Sigmoid colon (tissue), 7 donors: Measurements from ENCODE around the gene RILPL2. TPM values are rescaled to one million over a fixed set of nuclear protein-coding genes. Genes with fewer than 3 reads are reported as not detected.
"Not testable (repeated sequence)": the region's sequence is repeated elsewhere in the genome, so short reads cannot be mapped to it uniquely, and the experiment has no call there.

Experiments used
- DNase-seq: peaks from one replicate; pipeline ENCODE4 v3.0.0-alpha.2; 2019
- H3K27ac ChIP-seq, 4 donors: fragments of 200-600 bp; sonication (generic); one replicate each; pipeline ENCODE4 v1.5.1; 2016 to 2019; ENCODE audit warnings: mild to moderate bottlenecking in 1 of 4
- H3K27me3 ChIP-seq, 3 donors: fragments of 200-600 bp; sonication (generic); one replicate each; pipeline ENCODE4 v1.5.1; 2019; ENCODE audit warnings: mild to moderate bottlenecking in 1 of 3
- H3K36me3 ChIP-seq, 4 donors: fragments of 200-600 bp; sonication (generic); one replicate each; pipeline ENCODE4 v1.5.1; 2016 to 2019
- H3K4me1 ChIP-seq, 4 donors: fragments of 200-600 bp; sonication (generic); one replicate each; pipeline ENCODE4 v1.5.1; 2017 to 2019
- H3K4me3 ChIP-seq, 4 donors: fragments of 200-600 bp; sonication (generic); one replicate each; pipeline ENCODE4 v1.5.1; 2017 to 2019; ENCODE audit warnings: mild to moderate bottlenecking in 2 of 4, moderate library complexity in 1 of 4
- H3K9me3 ChIP-seq, 4 donors: fragments of 200-600 bp in 3 of 4; sonication (generic) in 3 of 4; one replicate each; pipeline versions ENCODE4 v1.5.1 to v1.6.1; 2013 to 2019
- EP300 ChIP-seq, 4 donors: sonication (generic); formaldehyde crosslinking; IDR thresholded peaks; one replicate each; pipeline ENCODE4 v1.6.1; 2017; ENCODE audit warnings: antibody characterized with exemption in 4 of 4
- POLR2A ChIP-seq, 2 donors: fragments of 450-650 bp; IDR thresholded peaks; one replicate each; pipeline ENCODE4 v1.6.1; 2016; ENCODE audit warnings: antibody characterized with exemption in 2 of 2, mild to moderate bottlenecking in 2 of 2, moderate library complexity in 2 of 2
- POLR2AphosphoS5 ChIP-seq, 4 donors: sonication (generic); formaldehyde crosslinking; IDR thresholded peaks; one replicate each; pipeline ENCODE4 v1.6.1; 2017; ENCODE audit warnings: antibody characterized with exemption in 4 of 4
- WGBS, 2 donors: extraction: QIAGEN DNeasy Blood & Tissue Kit; methylation state at CpG; one replicate each; pipeline ENCODE4 v1.1.7; 2013; 5-methylcytosine and 5-hydroxymethylcytosine counted together
- intact Hi-C: fragments of 100-400 bp; cut with DNase I; formaldehyde crosslinking; loops from one replicate; pipeline ENCODE4 v1.15.1; 2023
- polyA plus RNA-seq, 3 donors: library from polyadenylated mRNA; stranded (reverse); fragments of 200-250 nt; gene quantifications; one replicate each; pipeline ENCODE4 v1.2.3, GENCODE V29; 2013
- total RNA-seq, 4 donors: library from RNA; depleted of rRNA; stranded (reverse); fragments of >200 nt; gene quantifications; one replicate each; pipeline ENCODE4 v1.1.0, GENCODE V29; 2016
- TF ChIP-seq, protein P1 (sequence below), 4 experiments: fragments of 450-650 bp in 3 of 4; fragments of 200-600 bp in 1 of 4; IDR thresholded peaks; one replicate each; pipeline ENCODE4 v1.5.1; 2016 to 2019; ENCODE audit warnings: antibody characterized with exemption in 4 of 4, mild to moderate bottlenecking in 3 of 4, moderate library complexity in 2 of 4
- donor health status: healthy with polysubstance abuse.
- donor health status: Bipolar disorder and iron deficiency.
- donor health status: healthy.

RILPL2 gene
- total and polyA plus RNA-seq, 7 donors, result 1.6 to 6.5 (median 6.0) TPM

DNA sequence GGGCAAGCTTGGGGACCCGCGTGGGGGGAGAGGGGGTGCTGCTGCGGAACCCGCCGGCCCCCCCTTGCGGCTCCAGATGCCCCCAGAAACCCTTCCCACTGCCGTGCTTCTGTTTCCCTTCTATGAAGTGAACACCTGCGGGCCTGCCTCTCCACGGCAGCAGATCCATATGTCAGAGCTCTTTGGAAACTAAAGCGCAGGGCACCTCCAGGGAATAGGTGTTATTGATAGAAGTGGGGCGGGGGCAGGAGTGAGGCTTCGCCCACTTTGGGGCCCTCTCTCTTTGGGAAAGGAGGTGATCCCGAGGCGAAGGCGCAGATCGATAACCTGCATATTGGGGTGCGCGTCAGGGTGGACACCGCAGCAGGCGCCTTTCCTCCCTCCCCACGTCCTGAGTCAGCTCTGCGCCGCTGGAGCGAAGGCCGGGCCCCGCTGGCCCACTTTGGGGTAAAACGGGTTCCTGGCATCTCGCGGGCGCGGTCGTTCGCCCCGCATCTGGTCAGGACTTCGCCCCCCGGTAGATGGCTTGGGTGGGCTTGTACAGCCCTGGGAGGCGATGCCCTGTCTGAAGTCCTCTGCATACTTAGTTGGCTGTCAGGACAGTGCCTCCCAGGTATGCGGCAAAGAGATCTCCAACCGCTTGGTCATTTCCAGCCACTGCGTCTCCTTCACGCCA lies 52.0 kb downstream of the RILPL2 start:
- TF ChIP-seq, protein P1, sequence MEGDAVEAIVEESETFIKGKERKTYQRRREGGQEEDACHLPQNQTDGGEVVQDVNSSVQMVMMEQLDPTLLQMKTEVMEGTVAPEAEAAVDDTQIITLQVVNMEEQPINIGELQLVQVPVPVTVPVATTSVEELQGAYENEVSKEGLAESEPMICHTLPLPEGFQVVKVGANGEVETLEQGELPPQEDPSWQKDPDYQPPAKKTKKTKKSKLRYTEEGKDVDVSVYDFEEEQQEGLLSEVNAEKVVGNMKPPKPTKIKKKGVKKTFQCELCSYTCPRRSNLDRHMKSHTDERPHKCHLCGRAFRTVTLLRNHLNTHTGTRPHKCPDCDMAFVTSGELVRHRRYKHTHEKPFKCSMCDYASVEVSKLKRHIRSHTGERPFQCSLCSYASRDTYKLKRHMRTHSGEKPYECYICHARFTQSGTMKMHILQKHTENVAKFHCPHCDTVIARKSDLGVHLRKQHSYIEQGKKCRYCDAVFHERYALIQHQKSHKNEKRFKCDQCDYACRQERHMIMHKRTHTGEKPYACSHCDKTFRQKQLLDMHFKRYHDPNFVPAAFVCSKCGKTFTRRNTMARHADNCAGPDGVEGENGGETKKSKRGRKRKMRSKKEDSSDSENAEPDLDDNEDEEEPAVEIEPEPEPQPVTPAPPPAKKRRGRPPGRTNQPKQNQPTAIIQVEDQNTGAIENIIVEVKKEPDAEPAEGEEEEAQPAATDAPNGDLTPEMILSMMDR (IDR thresholded peaks at IDR 0.05), result no peak
- TF ChIP-seq POLR2A (IDR thresholded peaks at IDR 0.05) (no peak), POLR2AphosphoS5 (IDR thresholded peaks at IDR 0.05) (no peak), EP300 (IDR thresholded peaks at IDR 0.05) (no peak)
- Histone ChIP-seq H3K4me3 (peak overlapping the region; percentile 65 to 94 (median 70)), H3K27me3 (no peaks in the 10 kb centered on the region), H3K27ac (peak overlapping the region; percentile 83 to 92 (median 84)), H3K4me1 (peaks cover 0 to 22% (median 17%) of the 10 kb centered on the region in 4 donors), H3K9me3 (no peaks in the 10 kb centered on the region), H3K36me3 (no peaks in the 10 kb centered on the region)
- 1 to 4% methylated on average over 41 of the region's 41 CpGs for WGBS, 2 donors
- intact Hi-C loops, result no loop called here
- DNase-seq, result peak; percentile 69

GRCh38 chr12:123382684-123383083 lies 53.8 kb downstream of the RILPL2 start:
- DNase-seq, result no peak
- Histone ChIP-seq H3K4me1 (peaks cover 0 to 15% (median 10%) of the 10 kb centered on the region in 4 donors), H3K27ac (no peak overlapping the region), H3K4me3 (peak overlapping the region in 1 of 4 donors; percentile 65), H3K36me3 (no peaks in the 10 kb centered on the region), H3K9me3 (no peaks in the 10 kb centered on the region), H3K27me3 (no peaks in the 10 kb centered on the region)
- WGBS, 2 donors, result 92 to 95% methylated on average over 14 of the region's 14 CpGs
- intact Hi-C loops, result loop anchor here (1.0 kb wide), 1 partner anchor 17 kb away; no protein-coding TSS in a partner anchor
- TF ChIP-seq POLR2AphosphoS5 (IDR thresholded peaks at IDR 0.05) (no peak), POLR2A (IDR thresholded peaks at IDR 0.05) (no peak), EP300 (IDR thresholded peaks at IDR 0.05) (no peak)
- TF ChIP-seq, protein P1 (IDR thresholded peaks at IDR 0.05), result no peak

DNA sequence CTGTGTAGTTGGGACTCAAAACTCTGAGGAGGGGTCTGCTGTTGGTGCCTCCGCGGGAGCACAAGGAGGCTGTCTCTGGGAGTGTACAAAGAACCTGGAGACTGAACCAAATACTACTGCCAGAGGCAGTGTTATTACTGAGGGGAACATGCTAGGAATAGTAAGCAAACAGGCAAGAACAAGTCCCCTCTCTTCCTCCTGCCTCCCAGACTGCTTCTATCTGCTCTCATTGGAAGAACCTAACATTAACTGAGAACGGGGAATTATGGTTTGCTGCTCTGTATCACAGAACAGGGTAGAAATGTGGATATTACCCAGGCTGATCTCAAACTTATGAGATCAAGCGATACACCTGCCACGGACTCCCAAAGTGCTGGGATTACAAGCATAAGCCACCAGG lies 57.1 kb downstream of the RILPL2 start:
- H3K36me3 ChIP-seq, result no peaks in the 10 kb centered on the region
- H3K27ac ChIP-seq, result no peak overlapping the region
- intact Hi-C loops, result no loop called here
- H3K4me3 ChIP-seq, result no peak overlapping the region
- DNase-seq, result no peak
- no peaks in the 10 kb centered on the region for H3K9me3 ChIP-seq
- H3K27me3 ChIP-seq, result no peaks in the 10 kb centered on the region
- TF ChIP-seq, protein P1 (IDR thresholded peaks at IDR 0.05), result no peak
- TF ChIP-seq POLR2A (IDR thresholded peaks at IDR 0.05) (no peak), EP300 (IDR thresholded peaks at IDR 0.05) (no peak), POLR2AphosphoS5 (IDR thresholded peaks at IDR 0.05) (no peak)
- peaks cover 0 to 3% (median 2%) of the 10 kb centered on the region in 4 donors for H3K4me1 ChIP-seq
- 91 to 93% methylated on average over 5 of the region's 5 CpGs for WGBS, 2 donors

DNA sequence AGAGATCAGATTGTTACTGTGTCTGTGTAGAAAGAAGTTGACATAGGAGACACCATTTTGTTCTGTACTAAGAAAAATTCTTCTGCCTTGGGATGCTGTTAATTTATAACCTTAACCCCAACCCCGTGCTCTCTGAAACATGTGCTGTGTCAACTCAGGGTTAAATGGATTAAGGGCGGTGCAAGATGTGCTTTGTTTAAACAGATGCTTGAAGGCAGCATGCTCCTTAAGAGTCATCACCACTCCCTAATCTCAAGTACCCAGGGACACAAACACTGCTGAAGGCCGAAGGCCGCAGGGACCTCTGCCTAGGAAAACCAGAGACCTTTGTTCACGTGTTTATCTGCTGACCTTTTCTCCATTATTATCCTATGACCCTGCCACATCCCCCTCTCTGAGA lies 64.1 kb downstream of the RILPL2 start:
- H3K27ac ChIP-seq, H3K9me3 ChIP-seq, H3K27me3 ChIP-seq, intact Hi-C loops, H3K4me3 ChIP-seq, H3K4me1 ChIP-seq, H3K36me3 ChIP-seq, DNase-seq: not testable (repeated sequence)
- WGBS, 2 donors, result 74 to 79% methylated on average over 5 of the region's 5 CpGs

DNA sequence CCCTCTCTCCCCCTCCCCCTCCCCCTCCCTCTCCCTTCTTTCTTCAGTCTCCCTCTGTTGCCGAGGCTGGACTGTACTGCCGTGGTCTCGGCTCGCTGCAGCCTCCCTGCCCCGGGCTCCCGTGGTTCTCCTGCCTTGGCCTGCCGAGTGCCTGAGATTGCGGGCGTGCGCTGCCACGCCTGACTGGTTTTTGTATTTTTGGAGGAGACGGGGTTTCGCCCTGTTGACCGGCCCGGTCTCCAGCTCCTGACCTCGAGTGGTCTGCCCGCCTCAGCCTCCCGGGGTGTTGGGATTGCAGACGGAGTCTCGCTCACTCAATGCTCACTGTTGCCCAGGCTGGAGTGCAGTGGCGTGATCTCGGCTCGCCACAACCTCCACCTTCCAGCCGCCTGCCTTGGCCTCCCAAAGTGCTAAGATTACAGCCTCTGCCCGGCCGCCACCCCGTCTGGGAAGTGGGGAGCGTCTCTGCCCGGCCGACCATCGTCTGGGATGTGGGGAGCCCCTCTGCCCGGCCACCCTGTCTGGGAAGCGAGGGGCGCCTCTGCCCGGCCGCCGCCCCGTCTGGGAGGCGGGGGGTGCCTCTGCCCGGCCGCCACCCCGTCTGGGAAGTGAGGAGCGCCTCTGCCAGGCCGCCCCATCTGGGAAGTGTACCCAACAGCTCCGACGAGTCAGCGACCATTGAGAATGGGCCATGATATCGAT lies 64.7 kb downstream of the RILPL2 start:
- H3K9me3 ChIP-seq, H3K36me3 ChIP-seq, H3K4me1 ChIP-seq, H3K4me3 ChIP-seq, intact Hi-C loops, H3K27ac ChIP-seq, H3K27me3 ChIP-seq, DNase-seq: not testable (repeated sequence)
- 93 to 96% methylated on average over 48 of the region's 48 CpGs for WGBS, 2 donors
